ENCODE measurements around the gene TMEM232.
"Not testable (repeated sequence)": the region's sequence is repeated elsewhere in the genome, so short reads cannot be mapped to it uniquely, and the experiment has no call there.

The TMEM232 gene

GRCh38 chr5:110544603-110545002 is 181.9 kb downstream of the TMEM232 start:
- no peak for TF ChIP-seq CTCF (IDR thresholded peaks at IDR 0.05; ENCODE audit: low read depth, low read length, poor library complexity, severe bottlenecking)
- no peak for TF ChIP-seq EZH2phosphoT487 (IDR thresholded peaks at IDR 0.05; ENCODE audit: borderline replicate concordance, low read length)
- Histone ChIP-seq H3K9me3 (ENCODE audit: control insufficient read depth, insufficient read depth, low read length) (no peaks in the 10 kb centered on the region), H3K79me2 (ENCODE audit: control insufficient read depth, low read length) (no peaks in the 10 kb centered on the region)

GRCh38 chr5:110542949-110543348 is 183.5 kb downstream of the TMEM232 start:
- H3K27me3 ChIP-seq (ENCODE audit: control insufficient read depth, low read length), result no peaks in the 10 kb centered on the region
- no peak overlapping the region for H3K27ac ChIP-seq (ENCODE audit: low read depth, low read length)
- H3K9me2 ChIP-seq (replicated peaks; ENCODE audit: control insufficient read depth, low read length), result no peaks in the 10 kb centered on the region
- no peak overlapping the region for H3K4me2 ChIP-seq (ENCODE audit: low read length)
- no peaks in the 10 kb centered on the region for H3K9me3 ChIP-seq (ENCODE audit: control insufficient read depth, insufficient read depth, low read length)
- H3K4me1 ChIP-seq (ENCODE audit: control insufficient read depth, low read length), result no peaks in the 10 kb centered on the region
- no peaks in the 10 kb centered on the region for H3F3A ChIP-seq (ENCODE audit: control insufficient read depth, insufficient read depth)
- no peaks in the 10 kb centered on the region for H4K20me1 ChIP-seq (ENCODE audit: control insufficient read depth, insufficient read depth, low read depth, low read length)
- H3K79me2 ChIP-seq (ENCODE audit: control insufficient read depth, low read length), result no peaks in the 10 kb centered on the region
- H3K4me3 ChIP-seq (ENCODE audit: low read length), result no peak overlapping the region
- H3K36me3 ChIP-seq (ENCODE audit: control insufficient read depth, low read length), result no peaks in the 10 kb centered on the region
- TF ChIP-seq EZH2phosphoT487 (IDR thresholded peaks at IDR 0.05; ENCODE audit: borderline replicate concordance, low read length) (no peak), CTCF (IDR thresholded peaks at IDR 0.05; ENCODE audit: low read depth, low read length, poor library complexity, severe bottlenecking) (no peak)

More at GRCh38 chr5:110544603-110545002, 181.9 kb downstream of the TMEM232 start:
- Histone ChIP-seq H3K4me2 (ENCODE audit: low read length) (no peak overlapping the region), H3F3A (ENCODE audit: control insufficient read depth, insufficient read depth) (no peaks in the 10 kb centered on the region), H4K20me1 (ENCODE audit: control insufficient read depth, insufficient read depth, low read depth, low read length) (no peaks in the 10 kb centered on the region), H3K4me3 (ENCODE audit: low read length) (no peak overlapping the region), H3K9me2 (replicated peaks; ENCODE audit: control insufficient read depth, low read length) (no peaks in the 10 kb centered on the region), H3K36me3 (ENCODE audit: control insufficient read depth, low read length) (no peaks in the 10 kb centered on the region), H3K4me1 (ENCODE audit: control insufficient read depth, low read length) (no peaks in the 10 kb centered on the region), H3K27ac (ENCODE audit: low read depth, low read length) (no peak overlapping the region), H3K27me3 (ENCODE audit: control insufficient read depth, low read length) (no peaks in the 10 kb centered on the region)

DNA sequence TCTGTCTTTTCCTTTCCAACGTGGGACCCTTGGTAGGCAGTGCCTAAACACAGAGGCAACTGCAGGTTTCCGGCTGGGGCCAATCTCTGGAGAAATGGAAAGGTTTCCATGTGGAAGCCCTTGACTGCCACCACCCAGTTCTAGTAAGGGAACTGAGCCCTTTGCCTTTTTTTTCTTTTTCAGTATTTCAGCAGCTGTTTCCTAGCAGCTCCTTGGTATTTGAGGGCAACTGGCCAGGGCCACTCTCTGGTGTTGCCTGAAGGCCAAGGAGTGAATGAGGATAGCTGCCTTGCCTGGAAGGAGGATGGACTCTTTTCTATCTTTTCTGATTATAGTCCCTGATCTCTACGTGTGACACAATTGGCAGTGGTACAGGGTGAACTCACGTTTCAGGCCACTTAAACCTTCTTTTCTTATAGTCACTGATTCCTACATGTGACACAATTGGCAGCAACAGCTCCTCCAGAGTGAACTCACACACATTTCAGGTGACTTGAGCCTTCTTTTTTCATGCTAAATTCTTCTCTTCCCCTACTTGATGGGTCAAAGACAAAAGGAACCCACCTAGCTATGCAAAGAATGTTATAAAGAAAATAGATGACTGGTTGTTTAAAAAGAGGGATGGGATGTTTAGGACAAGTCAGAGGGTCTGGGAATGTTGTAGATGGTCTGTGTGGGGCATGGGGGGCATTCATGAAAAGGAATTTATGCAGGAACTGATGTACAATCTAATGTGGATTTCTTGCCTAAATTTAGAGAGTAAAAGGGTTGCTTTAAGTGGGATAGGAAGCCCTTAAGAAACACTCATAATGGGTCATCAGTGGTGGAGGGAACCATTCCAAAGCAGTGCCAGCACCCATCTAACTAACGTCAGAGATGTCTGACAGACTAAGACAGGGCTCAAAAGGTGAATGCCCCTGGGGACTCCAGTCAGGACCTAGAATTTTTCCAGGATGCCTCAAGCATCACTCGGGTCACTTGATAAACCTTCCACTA is 190.1 kb downstream of the TMEM232 start:
- Histone ChIP-seq H3F3A (ENCODE audit: control insufficient read depth, insufficient read depth) (no peaks in the 10 kb centered on the region), H3K4me2 (ENCODE audit: low read length) (no peak overlapping the region), H3K36me3 (ENCODE audit: control insufficient read depth, low read length) (no peaks in the 10 kb centered on the region), H3K27ac (ENCODE audit: low read depth, low read length) (no peak overlapping the region), H4K20me1 (ENCODE audit: control insufficient read depth, insufficient read depth, low read depth, low read length) (no peaks in the 10 kb centered on the region), H3K9me2 (replicated peaks; ENCODE audit: control insufficient read depth, low read length) (no peaks in the 10 kb centered on the region), H3K4me1 (ENCODE audit: control insufficient read depth, low read length) (no peaks in the 10 kb centered on the region), H3K4me3 (ENCODE audit: low read length) (no peak overlapping the region), H3K9me3 (ENCODE audit: control insufficient read depth, insufficient read depth, low read length) (no peaks in the 10 kb centered on the region), H3K79me2 (ENCODE audit: control insufficient read depth, low read length) (no peaks in the 10 kb centered on the region), H3K27me3 (ENCODE audit: control insufficient read depth, low read length) (no peaks in the 10 kb centered on the region)
- TF ChIP-seq EZH2phosphoT487 (IDR thresholded peaks at IDR 0.05; ENCODE audit: borderline replicate concordance, low read length) (no peak), CTCF (IDR thresholded peaks at IDR 0.05; ENCODE audit: low read depth, low read length, poor library complexity, severe bottlenecking) (no peak)

DNA sequence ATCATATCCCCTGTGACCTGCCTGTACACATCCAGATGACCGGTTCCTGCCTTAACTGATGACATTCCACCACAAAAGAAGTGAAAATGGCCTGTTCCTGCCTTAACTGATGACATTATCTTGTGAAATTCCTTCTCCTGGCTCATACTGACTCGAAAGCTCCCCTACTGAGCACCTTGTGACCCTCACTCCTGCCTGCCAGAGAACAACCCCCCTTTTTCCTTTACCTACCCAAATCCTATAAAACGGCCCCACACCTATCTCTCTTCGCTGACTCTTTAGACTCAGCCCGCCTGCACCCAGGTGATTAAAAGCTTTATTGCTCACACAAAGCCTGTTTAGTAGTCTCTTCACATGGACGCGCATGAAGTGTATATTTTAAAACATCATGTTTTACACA is 191.3 kb downstream of the TMEM232 start:
- H3K27ac ChIP-seq (ENCODE audit: low read depth, low read length); H3K27me3 ChIP-seq (ENCODE audit: control insufficient read depth, low read length); H3K79me2 ChIP-seq (ENCODE audit: control insufficient read depth, low read length); H3K4me1 ChIP-seq (ENCODE audit: control insufficient read depth, low read length); H3F3A ChIP-seq (ENCODE audit: control insufficient read depth, insufficient read depth); H3K4me2 ChIP-seq (ENCODE audit: low read length); H3K9me3 ChIP-seq (ENCODE audit: control insufficient read depth, insufficient read depth, low read length); H3K36me3 ChIP-seq (ENCODE audit: control insufficient read depth, low read length); H3K4me3 ChIP-seq (ENCODE audit: low read length); H3K9me2 ChIP-seq (replicated peaks; ENCODE audit: control insufficient read depth, low read length); H4K20me1 ChIP-seq (ENCODE audit: control insufficient read depth, insufficient read depth, low read depth, low read length): not testable (repeated sequence)
